ENCODE results near the gene FARS2. TPM values are rescaled to one million over a fixed set of nuclear protein-coding genes. Genes with fewer than 3 reads are reported as not detected.

FARS2 gene
- total and polyA plus RNA-seq, 2 of the 13 experiments (the other 11 are each of a cell fraction or from before 2014, with no cell fraction given), result 15.4 to 26.0 TPM

DNA sequence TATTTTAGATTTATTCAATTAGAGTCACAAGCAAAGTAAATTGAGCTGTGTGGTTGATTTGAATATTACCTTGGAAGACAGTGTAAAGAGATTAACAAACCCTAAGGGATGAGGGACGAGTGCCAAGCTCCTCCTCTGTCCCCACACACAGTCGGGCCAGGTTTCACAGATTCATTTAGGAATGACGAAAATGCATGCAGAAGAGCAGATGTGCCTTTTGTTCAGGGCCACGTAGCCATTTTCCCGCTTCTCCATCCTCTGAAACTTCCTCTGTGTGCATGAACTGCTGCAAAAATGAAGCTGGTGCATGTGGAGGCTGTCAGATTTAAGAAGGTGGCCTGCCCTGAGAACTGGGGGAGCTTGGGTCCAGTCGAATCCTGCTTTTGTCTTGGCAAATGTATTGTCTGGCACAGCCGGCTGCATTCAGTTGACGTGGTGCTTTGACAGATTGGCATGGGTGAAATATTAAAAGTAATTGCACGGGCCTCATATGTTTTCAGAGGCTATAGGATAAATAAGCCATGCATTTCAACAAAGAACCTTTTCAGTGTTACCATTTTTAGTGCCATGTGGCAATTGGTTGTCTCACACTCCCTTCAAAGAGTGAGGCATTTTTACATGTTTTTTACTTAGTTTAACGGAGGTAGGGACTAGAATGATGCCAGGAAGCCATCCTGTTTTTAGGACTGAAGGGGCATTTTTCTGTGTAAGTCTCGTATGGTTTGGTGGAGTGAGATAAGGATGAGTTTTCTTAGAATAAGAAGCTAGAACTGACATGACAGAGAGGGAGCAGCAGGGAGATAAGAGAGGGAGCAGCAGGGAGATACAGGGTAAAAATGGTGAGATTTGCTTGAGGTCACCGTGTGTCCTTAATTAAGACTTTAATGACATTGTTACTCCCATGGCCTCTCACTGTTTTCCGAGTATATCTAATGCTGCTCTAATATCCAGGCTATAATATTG lies 384.3 kb downstream of the FARS2 start:
- Histone ChIP-seq H3K79me2 (ENCODE audit: insufficient read depth, low read length) (no peaks in the 10 kb centered on the region), H3K4me2 (ENCODE audit: low read depth, low read length) (no peak overlapping the region), H4K20me1 (ENCODE audit: insufficient read depth, low read length) (no peaks in the 10 kb centered on the region), H2AFZ (ENCODE audit: low read length) (no peak overlapping the region), H3K4me3 (replicated peaks in 1 of 3; ENCODE audit: insufficient read depth in 1 of 3, low read depth in 2 of 3, low read length in 3 of 3) (no peak overlapping the region), H3K9me3 (ENCODE audit: low read length) (peaks cover 4% of the 10 kb centered on the region), H3K4me1 (ENCODE audit: insufficient read depth, low read length) (no peaks in the 10 kb centered on the region), H3K9ac (ENCODE audit: insufficient read depth, low read depth, low read length) (no peak overlapping the region), H3K27ac (ENCODE audit: extremely low read length, insufficient read depth, low read length) (no peak overlapping the region), H3K36me3 (replicated peaks in 1 of 2; ENCODE audit: control insufficient read depth in 1 of 2, insufficient read depth in 2 of 2, low read length in 2 of 2) (no peaks in the 10 kb centered on the region), H3K27me3 (ENCODE audit: control insufficient read depth in 1 of 2, insufficient read depth in 2 of 2, low read length in 2 of 2) (no peaks in the 10 kb centered on the region)
- FAIRE-seq (no peak), ATAC-seq (no peak), DNase-seq (ENCODE audit: low spot score) (no peak)
- in situ Hi-C loops (cut with HindIII; ENCODE audit: extremely low pct_ligation_motif_present, low pct_unique_long_range_greater_than_20kb) (no loop called here), intact Hi-C loops (cut with micrococcal nuclease; ENCODE audit: unreplicated experiment) (no loop called here)
- TF ChIP-seq, protein P1, sequence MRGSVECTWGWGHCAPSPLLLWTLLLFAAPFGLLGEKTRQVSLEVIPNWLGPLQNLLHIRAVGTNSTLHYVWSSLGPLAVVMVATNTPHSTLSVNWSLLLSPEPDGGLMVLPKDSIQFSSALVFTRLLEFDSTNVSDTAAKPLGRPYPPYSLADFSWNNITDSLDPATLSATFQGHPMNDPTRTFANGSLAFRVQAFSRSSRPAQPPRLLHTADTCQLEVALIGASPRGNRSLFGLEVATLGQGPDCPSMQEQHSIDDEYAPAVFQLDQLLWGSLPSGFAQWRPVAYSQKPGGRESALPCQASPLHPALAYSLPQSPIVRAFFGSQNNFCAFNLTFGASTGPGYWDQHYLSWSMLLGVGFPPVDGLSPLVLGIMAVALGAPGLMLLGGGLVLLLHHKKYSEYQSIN (CRISPR knock-in tag; IDR thresholded peaks at IDR 0.05; ENCODE audit: borderline replicate concordance), result no peak
- TF ChIP-seq, protein P2, sequence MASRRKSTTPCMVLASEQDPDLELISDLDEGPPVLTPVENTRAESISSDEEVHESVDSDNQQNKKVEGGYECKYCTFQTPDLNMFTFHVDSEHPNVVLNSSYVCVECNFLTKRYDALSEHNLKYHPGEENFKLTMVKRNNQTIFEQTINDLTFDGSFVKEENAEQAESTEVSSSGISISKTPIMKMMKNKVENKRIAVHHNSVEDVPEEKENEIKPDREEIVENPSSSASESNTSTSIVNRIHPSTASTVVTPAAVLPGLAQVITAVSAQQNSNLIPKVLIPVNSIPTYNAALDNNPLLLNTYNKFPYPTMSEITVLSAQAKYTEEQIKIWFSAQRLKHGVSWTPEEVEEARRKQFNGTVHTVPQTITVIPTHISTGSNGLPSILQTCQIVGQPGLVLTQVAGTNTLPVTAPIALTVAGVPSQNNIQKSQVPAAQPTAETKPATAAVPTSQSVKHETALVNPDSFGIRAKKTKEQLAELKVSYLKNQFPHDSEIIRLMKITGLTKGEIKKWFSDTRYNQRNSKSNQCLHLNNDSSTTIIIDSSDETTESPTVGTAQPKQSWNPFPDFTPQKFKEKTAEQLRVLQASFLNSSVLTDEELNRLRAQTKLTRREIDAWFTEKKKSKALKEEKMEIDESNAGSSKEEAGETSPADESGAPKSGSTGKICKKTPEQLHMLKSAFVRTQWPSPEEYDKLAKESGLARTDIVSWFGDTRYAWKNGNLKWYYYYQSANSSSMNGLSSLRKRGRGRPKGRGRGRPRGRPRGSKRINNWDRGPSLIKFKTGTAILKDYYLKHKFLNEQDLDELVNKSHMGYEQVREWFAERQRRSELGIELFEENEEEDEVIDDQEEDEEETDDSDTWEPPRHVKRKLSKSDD (CRISPR knock-in tag; IDR thresholded peaks at IDR 0.05; ENCODE audit: low read depth), result no peak
- TF ChIP-seq LCORL (IDR thresholded peaks at IDR 0.05) (no peak), LCORL (CRISPR knock-in tag; IDR thresholded peaks at IDR 0.05) (no peak)
- ChIA-PET CTCF (ENCODE audit: low intra/inter-chr PET ratio, low total read pairs) (no interaction called here), POLR2A (no interaction called here)
- WGBS (ENCODE audit: low lambda C conversion rate), result 87% methylated on average over 13 of the region's 13 CpGs
- BruUV-seq (replicated peaks), result no TSS peak

Data from HepG2 (cell line).